ENCODE measurements around the gene MPHOSPH9.

The MPHOSPH9 gene

DNA sequence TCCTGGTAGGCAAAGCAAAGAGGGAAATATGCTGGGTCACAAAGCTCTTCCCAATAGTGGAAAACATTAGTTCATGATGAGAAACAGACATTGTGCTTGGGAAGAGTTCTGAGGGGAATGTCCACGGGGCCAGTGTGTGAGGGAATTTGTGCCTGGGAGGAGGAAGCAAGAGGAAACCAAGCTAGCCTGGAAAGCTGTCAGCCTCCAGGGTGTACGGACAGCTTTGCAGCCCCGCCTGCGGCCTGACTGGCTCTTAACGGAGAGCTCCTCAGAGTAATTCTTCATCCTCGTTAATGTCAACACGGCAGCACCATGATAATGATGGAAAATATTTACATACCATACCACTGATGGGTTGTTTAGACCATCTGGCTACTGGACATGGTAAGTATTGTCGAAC, 114.4 kb downstream of the MPHOSPH9 start:
- H3K4me2 ChIP-seq (ENCODE audit: insufficient read depth, low read length) = no peak overlapping the region
- no peaks in the 10 kb centered on the region for H3K4me1 ChIP-seq (ENCODE audit: insufficient read depth, low read length)
- no peak for DNase-seq

DNA sequence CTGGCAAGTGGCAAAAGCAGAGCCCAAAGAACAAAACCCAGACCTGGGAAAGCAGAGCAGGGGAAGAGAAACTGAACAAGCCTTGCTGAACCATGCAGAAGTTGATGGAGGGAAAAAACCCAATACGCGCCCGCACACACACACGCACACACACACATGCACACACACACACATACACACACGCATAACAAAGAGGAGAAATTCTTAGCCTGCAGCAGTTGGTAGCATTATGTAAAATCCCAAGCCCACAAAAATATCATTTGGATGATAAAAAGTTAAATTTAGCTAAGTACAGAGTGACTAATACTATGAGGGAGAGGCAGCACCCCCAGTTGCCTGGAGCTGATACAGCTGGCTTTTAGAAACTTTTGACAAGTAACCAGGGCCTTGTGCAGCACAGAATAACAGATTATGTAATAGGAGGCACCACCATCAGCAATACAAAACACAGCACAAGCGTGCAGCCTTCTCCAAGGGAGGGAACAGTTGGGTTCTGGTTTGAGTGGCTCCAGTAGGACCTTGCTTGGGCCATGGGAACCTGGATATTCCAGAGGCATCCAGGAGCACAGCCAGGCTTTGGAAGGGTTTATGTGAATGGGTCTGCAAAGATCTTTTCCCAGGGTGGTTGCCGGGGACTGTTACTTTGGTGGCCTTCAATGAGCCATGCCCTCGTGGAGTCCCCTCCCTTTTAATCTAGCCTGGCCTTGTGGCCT, 117.4 kb downstream of the MPHOSPH9 start:
- no peak overlapping the region for H3K4me3 ChIP-seq (ENCODE audit: low read depth in 1 of 2, low read length in 2 of 2)
- H3K4me1 ChIP-seq (ENCODE audit: insufficient read depth, low read length) = no peaks in the 10 kb centered on the region
- no peak for ATAC-seq (ENCODE audit: insufficient read depth, low read depth)
- peaks cover 3% of the 10 kb centered on the region; the same call in 1 of the 2 replicates for H4K20me1 ChIP-seq (ENCODE audit: insufficient read depth, low read length)
- no peak overlapping the region for H3K4me2 ChIP-seq (ENCODE audit: insufficient read depth, low read length)
- no peak overlapping the region for H2AFZ ChIP-seq (ENCODE audit: low read depth, low read length)
- no peak overlapping the region for H3K27ac ChIP-seq (ENCODE audit: low read length)
- H3K9me3 ChIP-seq (ENCODE audit: insufficient read depth, low read length, severe bottlenecking) = no peaks in the 10 kb centered on the region
- H3K27me3 ChIP-seq (ENCODE audit: insufficient read depth, low read length, poor library complexity) = peaks cover 10% of the 10 kb centered on the region
- no peaks in the 10 kb centered on the region for H3K36me3 ChIP-seq (ENCODE audit: insufficient read depth, low read length)
- DNase-seq = no peak
- no peak overlapping the region for H3K9ac ChIP-seq (ENCODE audit: low read depth, low read length)
- TF ChIP-seq, protein P1, sequence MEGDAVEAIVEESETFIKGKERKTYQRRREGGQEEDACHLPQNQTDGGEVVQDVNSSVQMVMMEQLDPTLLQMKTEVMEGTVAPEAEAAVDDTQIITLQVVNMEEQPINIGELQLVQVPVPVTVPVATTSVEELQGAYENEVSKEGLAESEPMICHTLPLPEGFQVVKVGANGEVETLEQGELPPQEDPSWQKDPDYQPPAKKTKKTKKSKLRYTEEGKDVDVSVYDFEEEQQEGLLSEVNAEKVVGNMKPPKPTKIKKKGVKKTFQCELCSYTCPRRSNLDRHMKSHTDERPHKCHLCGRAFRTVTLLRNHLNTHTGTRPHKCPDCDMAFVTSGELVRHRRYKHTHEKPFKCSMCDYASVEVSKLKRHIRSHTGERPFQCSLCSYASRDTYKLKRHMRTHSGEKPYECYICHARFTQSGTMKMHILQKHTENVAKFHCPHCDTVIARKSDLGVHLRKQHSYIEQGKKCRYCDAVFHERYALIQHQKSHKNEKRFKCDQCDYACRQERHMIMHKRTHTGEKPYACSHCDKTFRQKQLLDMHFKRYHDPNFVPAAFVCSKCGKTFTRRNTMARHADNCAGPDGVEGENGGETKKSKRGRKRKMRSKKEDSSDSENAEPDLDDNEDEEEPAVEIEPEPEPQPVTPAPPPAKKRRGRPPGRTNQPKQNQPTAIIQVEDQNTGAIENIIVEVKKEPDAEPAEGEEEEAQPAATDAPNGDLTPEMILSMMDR (IDR thresholded peaks at IDR 0.05; ENCODE audit: borderline replicate concordance, extremely low read depth, low read length, poor library complexity, severe bottlenecking) = no peak
- no peak for TF ChIP-seq EZH2 (IDR thresholded peaks at IDR 0.05; ENCODE audit: borderline replicate concordance, low read depth, low read length, severe bottlenecking)
- H3K79me2 ChIP-seq (ENCODE audit: insufficient read depth, low read length) = 0 out of 2 replicates have a peak, but pooled peaks cover 4% of the 10 kb centered on the region

More for the DNA sequence above, 114.4 kb downstream of the MPHOSPH9 start:
- Histone ChIP-seq H3K27ac (ENCODE audit: low read length) (no peak overlapping the region), H4K20me1 (ENCODE audit: insufficient read depth, low read length) (peaks cover 3% of the 10 kb centered on the region; the same call in 1 of the 2 replicates), H3K79me2 (ENCODE audit: insufficient read depth, low read length) (0 out of 2 replicates have a peak, but pooled peaks cover 4% of the 10 kb centered on the region), H3K4me3 (ENCODE audit: low read depth in 1 of 2, low read length in 2 of 2) (no peak overlapping the region), H3K36me3 (ENCODE audit: insufficient read depth, low read length) (no peaks in the 10 kb centered on the region), H3K9ac (ENCODE audit: low read depth, low read length) (no peak overlapping the region), H2AFZ (ENCODE audit: low read depth, low read length) (no peak overlapping the region), H3K27me3 (ENCODE audit: insufficient read depth, low read length, poor library complexity) (peaks cover 10% of the 10 kb centered on the region), H3K9me3 (ENCODE audit: insufficient read depth, low read length, severe bottlenecking) (no peaks in the 10 kb centered on the region)
- ATAC-seq (ENCODE audit: insufficient read depth, low read depth) = no peak
- TF ChIP-seq EZH2 (IDR thresholded peaks at IDR 0.05; ENCODE audit: borderline replicate concordance, low read depth, low read length, severe bottlenecking) = no peak
- TF ChIP-seq, protein P1 (IDR thresholded peaks at IDR 0.05; ENCODE audit: borderline replicate concordance, extremely low read depth, low read length, poor library complexity, severe bottlenecking) = no peak

DNA sequence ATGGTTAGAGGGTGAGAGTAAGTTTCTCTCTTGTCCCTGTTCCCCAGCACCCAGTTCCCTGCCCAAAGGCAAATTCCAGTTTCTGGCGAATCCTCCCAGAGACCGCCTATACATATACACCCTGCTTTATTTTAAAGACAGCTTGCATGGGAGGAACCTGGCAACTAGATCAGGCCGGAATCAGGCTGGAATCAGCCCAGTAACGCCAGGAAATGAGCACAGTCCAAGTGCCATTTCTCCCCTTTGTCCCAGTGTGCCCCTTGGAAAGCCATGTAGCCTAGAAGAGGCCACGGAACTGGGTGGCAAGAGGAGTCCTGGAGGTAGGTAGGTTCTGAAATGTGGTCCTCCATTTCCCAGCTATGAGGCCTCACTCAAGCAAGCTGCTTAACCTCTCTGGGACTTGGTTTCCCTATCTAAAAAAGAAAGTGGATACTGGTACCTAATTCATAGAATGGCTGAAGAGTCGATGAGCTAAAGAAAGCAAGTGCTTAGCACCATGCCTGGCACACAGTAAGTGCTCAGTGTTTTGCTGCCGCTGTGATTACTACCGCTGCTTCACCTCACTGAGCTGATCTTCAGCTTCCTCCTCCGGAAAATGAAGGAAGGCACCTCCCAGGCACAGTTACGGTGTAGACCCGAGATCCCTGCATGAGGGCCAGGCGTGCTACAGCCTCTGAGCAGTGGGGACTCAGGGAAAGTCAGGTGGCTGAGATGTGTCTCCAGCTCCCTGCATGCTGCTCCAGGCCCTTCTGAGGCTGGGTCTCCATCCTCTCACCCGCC, 118.4 kb downstream of the MPHOSPH9 start:
- Histone ChIP-seq H4K20me1 (ENCODE audit: insufficient read depth, low read length) (peaks cover 3% of the 10 kb centered on the region; the same call in 1 of the 2 replicates), H2AFZ (ENCODE audit: low read depth, low read length) (no peak overlapping the region), H3K36me3 (ENCODE audit: insufficient read depth, low read length) (no peaks in the 10 kb centered on the region), H3K27ac (ENCODE audit: low read length) (no peak overlapping the region), H3K4me3 (ENCODE audit: low read depth in 1 of 2, low read length in 2 of 2) (no peak overlapping the region), H3K9ac (ENCODE audit: low read depth, low read length) (no peak overlapping the region), H3K9me3 (ENCODE audit: insufficient read depth, low read length, severe bottlenecking) (no peaks in the 10 kb centered on the region), H3K27me3 (ENCODE audit: insufficient read depth, low read length, poor library complexity) (peaks cover 10% of the 10 kb centered on the region), H3K4me2 (ENCODE audit: insufficient read depth, low read length) (no peak overlapping the region), H3K4me1 (ENCODE audit: insufficient read depth, low read length) (no peaks in the 10 kb centered on the region), H3K79me2 (ENCODE audit: insufficient read depth, low read length) (0 out of 2 replicates have a peak, but pooled peaks cover 4% of the 10 kb centered on the region)
- no peak for TF ChIP-seq EZH2 (IDR thresholded peaks at IDR 0.05; ENCODE audit: borderline replicate concordance, low read depth, low read length, severe bottlenecking)
- TF ChIP-seq, protein P1 (IDR thresholded peaks at IDR 0.05; ENCODE audit: borderline replicate concordance, extremely low read depth, low read length, poor library complexity, severe bottlenecking) = no peak
- no peak for ATAC-seq (ENCODE audit: insufficient read depth, low read depth)
- no peak for DNase-seq

Measured in DND-41 (cell line).